Breast epithelium (tissue), 4 donors: ENCODE measurements around the gene DHRS3. TPM values are rescaled to one million over a fixed set of nuclear protein-coding genes. Genes with fewer than 3 reads are reported as not detected.
A peak's percentile ranks its signal among the peaks of the same experiment; 100 is the strongest.
"Not testable (repeated sequence)": the region's sequence is repeated elsewhere in the genome, so short reads cannot be mapped to it uniquely, and the experiment has no call there.

Source experiments
- DNase-seq, 2 donors: peaks; one replicate each; pipeline ENCODE4 v3.0.0-alpha.2; 2019; ENCODE audit warnings: low spot score in 2 of 2
- H3K27ac ChIP-seq, 2 donors: fragments of 200-600 bp; sonication (generic) in 1 of 2; one replicate each; pipeline ENCODE4 v1.5.1; 2016 to 2019; ENCODE audit warnings: mild to moderate bottlenecking in 1 of 2
- H3K27me3 ChIP-seq, 2 donors: fragments of 200-600 bp; sonication (generic) in 1 of 2; one replicate each; pipeline versions ENCODE4 v1.5.1 to v1.6.0; 2017 to 2019; ENCODE audit warnings: control low read depth in 1 of 2, mild to moderate bottlenecking in 1 of 2
- H3K36me3 ChIP-seq: fragments of 200-600 bp; one replicate; pipeline ENCODE4 v1.5.1; 2019
- H3K4me1 ChIP-seq, 2 donors: fragments of 200-600 bp; sonication (generic); one replicate each; pipeline ENCODE4 v1.5.1; 2016 to 2019; ENCODE audit warnings: control low read depth in 1 of 2
- H3K4me3 ChIP-seq, 3 donors: fragments of 200-600 bp; sonication (generic); 1 replicate in 2 of 3; 2 replicates in 1 of 3; pipeline ENCODE4 v1.5.1; 2016 to 2019; ENCODE audit warnings: mild to moderate bottlenecking in 3 of 3, moderate library complexity in 2 of 3
- H3K9me3 ChIP-seq, 2 donors: fragments of 200-600 bp; sonication (generic) in 1 of 2; one replicate each; pipeline ENCODE4 v1.5.1; 2016 to 2019; ENCODE audit warnings: control low read depth in 1 of 2
- CTCF ChIP-seq, 3 donors: fragments of 450-650 bp; IDR thresholded peaks; one replicate each; pipeline ENCODE4 v1.5.1; 2016 to 2017; ENCODE audit warnings: antibody characterized with exemption in 3 of 3, mild to moderate bottlenecking in 3 of 3, moderate library complexity in 3 of 3
- POLR2A ChIP-seq: fragments of 450-650 bp; IDR thresholded peaks from one replicate; pipeline ENCODE4 v1.6.1; 2016; ENCODE audit warnings: antibody characterized with exemption, mild to moderate bottlenecking, moderate library complexity
- POLR2AphosphoS5 ChIP-seq, 3 donors: sonication (generic); formaldehyde crosslinking; IDR thresholded peaks; one replicate each; pipeline ENCODE4 v1.6.1; 2017; ENCODE audit warnings: antibody characterized with exemption in 3 of 3
- intact Hi-C: fragments of 100-400 bp; cut with DNase I; formaldehyde crosslinking; loops from one replicate; pipeline ENCODE4 v1.15.1; 2023; ENCODE audit warnings: low total_unique reads
- total RNA-seq, 3 donors: library from RNA; depleted of rRNA; stranded (reverse); fragments of >200 nt; gene quantifications; one replicate each; pipeline ENCODE4 v1.1.0, GENCODE V29; 2016

DHRS3 gene
- total RNA-seq, 3 donors from 2014 or later, result 109 to 151 (median 117) TPM

- TF ChIP-seq POLR2A, result no peak
- TF ChIP-seq POLR2AphosphoS5 (IDR thresholded peaks at IDR 0.05), result peak; percentile 51 to 80 (median 64)
- TF ChIP-seq CTCF (IDR thresholded peaks at IDR 0.05), result no peak
- H3K27ac ChIP-seq, result peak overlapping the region; percentile 74 to 86
- intact Hi-C loops, result no loop called here
- no peaks in the 10 kb centered on the region for H3K36me3 ChIP-seq
- DNase-seq, result peak in 1 of 2 donors; percentile 81
- H3K4me3 ChIP-seq, result peak overlapping the region in 2 of 3 donors; percentile 27 to 42
- H3K4me1 ChIP-seq, result peaks cover 0 to 7% of the 10 kb centered on the region in 2 donors
- no peaks in the 10 kb centered on the region for H3K9me3 ChIP-seq
- no peaks in the 10 kb centered on the region for H3K27me3 ChIP-seq
Observed at GRCh38 chr1:12539705-12540579, 78.1 kb downstream of the DHRS3 start.

GRCh38 chr1:12539320-12539704, 78.7 kb downstream of the DHRS3 start:
- TF ChIP-seq POLR2A (no peak), CTCF (IDR thresholded peaks at IDR 0.05) (no peak), POLR2AphosphoS5 (IDR thresholded peaks at IDR 0.05) (no peak)
- Histone ChIP-seq H3K4me1 (peaks cover 0 to 7% of the 10 kb centered on the region in 2 donors), H3K9me3 (no peaks in the 10 kb centered on the region), H3K36me3 (no peaks in the 10 kb centered on the region), H3K4me3 (no peak overlapping the region), H3K27me3 (no peaks in the 10 kb centered on the region), H3K27ac (peak overlapping the region in 1 of 2 donors; percentile 86)
- intact Hi-C loops, result no loop called here
- DNase-seq, result no peak

- DNase-seq, intact Hi-C loops, H3K4me1 ChIP-seq, H3K4me3 ChIP-seq, H3K27me3 ChIP-seq, H3K27ac ChIP-seq, H3K36me3 ChIP-seq, H3K9me3 ChIP-seq: not testable (repeated sequence)
Observed at GRCh38 chr1:12538536-12538935, 79.5 kb downstream of the DHRS3 start.

- H3K27me3 ChIP-seq, result no peaks in the 10 kb centered on the region
- H3K4me1 ChIP-seq, result peaks cover 0 to 7% of the 10 kb centered on the region in 2 donors
- DNase-seq, result no peak
- no peak overlapping the region for H3K4me3 ChIP-seq
- intact Hi-C loops, result no loop called here
- no peak for TF ChIP-seq CTCF (IDR thresholded peaks at IDR 0.05)
- TF ChIP-seq POLR2A, result no peak
- TF ChIP-seq POLR2AphosphoS5 (IDR thresholded peaks at IDR 0.05), result no peak
- no peaks in the 10 kb centered on the region for H3K36me3 ChIP-seq
- no peaks in the 10 kb centered on the region for H3K9me3 ChIP-seq
- no peak overlapping the region for H3K27ac ChIP-seq
Observed at GRCh38 chr1:12537906-12538461, 80.0 kb downstream of the DHRS3 start.

- no peak overlapping the region for H3K4me3 ChIP-seq
- H3K4me1 ChIP-seq, result peaks cover 0 to 7% of the 10 kb centered on the region in 2 donors
- H3K27ac ChIP-seq, result no peak overlapping the region
- no peaks in the 10 kb centered on the region for H3K36me3 ChIP-seq
- H3K9me3 ChIP-seq, result no peaks in the 10 kb centered on the region
- no peaks in the 10 kb centered on the region for H3K27me3 ChIP-seq
- intact Hi-C loops, result no loop called here
- no peak for TF ChIP-seq POLR2A
- no peak for TF ChIP-seq CTCF (IDR thresholded peaks at IDR 0.05)
- no peak for TF ChIP-seq POLR2AphosphoS5 (IDR thresholded peaks at IDR 0.05)
- no peak for DNase-seq
Observed at GRCh38 chr1:12537294-12537693, 80.7 kb downstream of the DHRS3 start.
